Neuronal stem cell (in vitro differentiated cells): Measurements from ENCODE around the gene HNRNPD.
A peak's percentile ranks its signal among the peaks of the same experiment; 100 is the strongest.

ENCODE experiments used
- DNase-seq: peaks from one replicate; pipeline ENCODE4 v3.0.0-alpha.2; 2013; ENCODE audit warnings: low spot score
- H2AFZ ChIP-seq: one replicate; pipeline ENCODE4 v1.6.1; 2013; ENCODE audit warnings: mild to moderate bottlenecking, low read length, inconsistent platforms
- H2AK5ac ChIP-seq: 2 replicates; pipeline ENCODE4 v1.6.1; 2013; ENCODE audit warnings: low read depth, mild to moderate bottlenecking, inconsistent platforms, low read length, moderate library complexity, mixed read lengths
- H2BK120ac ChIP-seq: 2 replicates; pipeline ENCODE4 v1.6.1; 2013; ENCODE audit warnings: low read depth, mild to moderate bottlenecking, inconsistent platforms, low read length, moderate library complexity, mixed read lengths
- H2BK12ac ChIP-seq: one replicate; pipeline ENCODE4 v1.6.1; 2013; ENCODE audit warnings: low read length, inconsistent platforms
- H2BK15ac ChIP-seq: 2 replicates; pipeline ENCODE4 v1.6.1; 2013; ENCODE audit warnings: mild to moderate bottlenecking, low read length, inconsistent platforms, mixed read lengths
- H2BK5ac ChIP-seq: one replicate; pipeline ENCODE4 v1.6.1; 2013; ENCODE audit warnings: inconsistent platforms, mild to moderate bottlenecking, low read length, moderate library complexity
- H3K14ac ChIP-seq: one replicate; pipeline ENCODE4 v1.6.1; 2013; ENCODE audit warnings: low read length, inconsistent platforms
- H3K18ac ChIP-seq: 2 replicates; pipeline ENCODE4 v1.6.1; 2013; ENCODE audit warnings: low read length, inconsistent platforms
- H3K23ac ChIP-seq: 2 replicates; pipeline ENCODE4 v1.6.1; 2013; ENCODE audit warnings: low read depth, mild to moderate bottlenecking, mixed read lengths, low read length, inconsistent platforms; ENCODE audit not compliant: poor library complexity
- H3K27ac ChIP-seq: replicated peaks from 3 replicates; pipeline ENCODE4 v1.5.1; 2013; ENCODE audit warnings: low read length, inconsistent platforms
- H3K27me3 ChIP-seq, 3 experiments: 2 replicates each; pipeline ENCODE4 v1.6.1; 2013; ENCODE audit warnings: low read length in 3 of 3, mild to moderate bottlenecking in 2 of 3, inconsistent platforms in 1 of 3, low read depth in 1 of 3, mixed read lengths in 1 of 3, moderate library complexity in 1 of 3; ENCODE audit not compliant: control insufficient read depth in 3 of 3, insufficient read depth in 3 of 3
- H3K36me3 ChIP-seq, 2 donors: replicated peaks in 1 of 2; 2 replicates each; pipeline ENCODE4 v1.6.1; 2013; ENCODE audit warnings: low read length in 2 of 2; ENCODE audit not compliant: control insufficient read depth in 2 of 2, insufficient read depth in 2 of 2
- H3K4ac ChIP-seq: 2 replicates; pipeline ENCODE4 v1.6.1; 2013; ENCODE audit warnings: inconsistent platforms, mild to moderate bottlenecking, low read length, moderate library complexity
- H3K4me1 ChIP-seq, 2 donors: 1 replicate in 1 of 2; 2 replicates in 1 of 2; pipeline ENCODE4 v1.6.1; 2013; ENCODE audit warnings: low read length in 2 of 2, low read depth in 1 of 2; ENCODE audit not compliant: control insufficient read depth in 2 of 2, insufficient read depth in 1 of 2
- H3K4me2 ChIP-seq: one replicate; pipeline ENCODE4 v1.6.1; 2013; ENCODE audit warnings: mild to moderate bottlenecking, low read length, inconsistent platforms; ENCODE audit not compliant: insufficient read depth, poor library complexity, severe bottlenecking
- H3K4me3 ChIP-seq, 2 donors: 2 replicates each; pipeline ENCODE4 v1.5.1; 2013; ENCODE audit warnings: low read length in 2 of 2, mild to moderate bottlenecking in 2 of 2, inconsistent platforms in 1 of 2, moderate library complexity in 1 of 2
- H3K79me1 ChIP-seq: one replicate; pipeline ENCODE4 v1.6.1; 2013; ENCODE audit warnings: low read depth, mild to moderate bottlenecking, inconsistent platforms, low read length, moderate library complexity
- H3K9ac ChIP-seq: one replicate; pipeline ENCODE4 v1.6.1; 2013; ENCODE audit warnings: mild to moderate bottlenecking, low read depth, low read length, inconsistent platforms; ENCODE audit not compliant: poor library complexity
- H3K9me3 ChIP-seq, 2 donors: replicated peaks in 1 of 2; 2 replicates each; pipeline versions ENCODE3 to v1.6.1; 2013; ENCODE audit warnings: low read length in 2 of 2, mild to moderate bottlenecking in 2 of 2, inconsistent platforms in 1 of 2, low read depth in 1 of 2, mixed read lengths in 1 of 2, moderate library complexity in 1 of 2; ENCODE audit not compliant: control insufficient read depth in 2 of 2, insufficient read depth in 1 of 2
- H4K8ac ChIP-seq: one replicate; pipeline ENCODE4 v1.6.1; 2013; ENCODE audit warnings: low read depth, mild to moderate bottlenecking, inconsistent platforms, low read length, moderate library complexity
- H4K91ac ChIP-seq: one replicate; pipeline ENCODE4 v1.6.1; 2013; ENCODE audit warnings: low read length, low read depth, mild to moderate bottlenecking, inconsistent platforms; ENCODE audit not compliant: poor library complexity
- WGBS, 2 donors: extraction: QIAGEN DNeasy Blood & Tissue Kit; methylation state at CpG; one replicate each; pipeline ENCODE4 v1.1.7; 2013; ENCODE audit warnings: missing lambda C conversion rate in 2 of 2, mixed read lengths in 1 of 2; ENCODE audit not compliant: insufficient read length in 2 of 2, insufficient replicate concordance in 1 of 2; ENCODE audit errors: extremely low coverage in 2 of 2; 5-methylcytosine and 5-hydroxymethylcytosine counted together

The HNRNPD gene

GRCh38 chr4:82362565-82362964, 11.2 kb downstream of the HNRNPD start:
- H3K9ac ChIP-seq: no peak overlapping the region
- no peak overlapping the region for H3K27ac ChIP-seq
- H2BK15ac ChIP-seq: no peak overlapping the region
- no peak overlapping the region for H2AFZ ChIP-seq
- no peaks in the 10 kb centered on the region for H3K27me3 ChIP-seq
- no peak overlapping the region for H2BK12ac ChIP-seq
- H2AK5ac ChIP-seq: no peak overlapping the region
- H3K23ac ChIP-seq: no peak overlapping the region
- H3K4me2 ChIP-seq: no peak overlapping the region
- no CpG with 5 or more reads among the region's 9 CpGs for WGBS, 2 donors
- H3K4ac ChIP-seq: no peak overlapping the region
- H3K9me3 ChIP-seq: no peaks in the 10 kb centered on the region
- no peak overlapping the region for H3K18ac ChIP-seq
- H2BK120ac ChIP-seq: no peak overlapping the region
- H3K4me3 ChIP-seq: no peak overlapping the region
- H3K36me3 ChIP-seq: peaks cover 7 to 100% of the 10 kb centered on the region in 2 donors
- no peak overlapping the region for H2BK5ac ChIP-seq
- no peak for DNase-seq
- H4K91ac ChIP-seq: no peak overlapping the region
- H3K79me1 ChIP-seq: no peaks in the 10 kb centered on the region
- H4K8ac ChIP-seq: no peak overlapping the region
- peaks cover 0 to 2% of the 10 kb centered on the region in 2 donors for H3K4me1 ChIP-seq
- H3K14ac ChIP-seq: no peak overlapping the region

DNA sequence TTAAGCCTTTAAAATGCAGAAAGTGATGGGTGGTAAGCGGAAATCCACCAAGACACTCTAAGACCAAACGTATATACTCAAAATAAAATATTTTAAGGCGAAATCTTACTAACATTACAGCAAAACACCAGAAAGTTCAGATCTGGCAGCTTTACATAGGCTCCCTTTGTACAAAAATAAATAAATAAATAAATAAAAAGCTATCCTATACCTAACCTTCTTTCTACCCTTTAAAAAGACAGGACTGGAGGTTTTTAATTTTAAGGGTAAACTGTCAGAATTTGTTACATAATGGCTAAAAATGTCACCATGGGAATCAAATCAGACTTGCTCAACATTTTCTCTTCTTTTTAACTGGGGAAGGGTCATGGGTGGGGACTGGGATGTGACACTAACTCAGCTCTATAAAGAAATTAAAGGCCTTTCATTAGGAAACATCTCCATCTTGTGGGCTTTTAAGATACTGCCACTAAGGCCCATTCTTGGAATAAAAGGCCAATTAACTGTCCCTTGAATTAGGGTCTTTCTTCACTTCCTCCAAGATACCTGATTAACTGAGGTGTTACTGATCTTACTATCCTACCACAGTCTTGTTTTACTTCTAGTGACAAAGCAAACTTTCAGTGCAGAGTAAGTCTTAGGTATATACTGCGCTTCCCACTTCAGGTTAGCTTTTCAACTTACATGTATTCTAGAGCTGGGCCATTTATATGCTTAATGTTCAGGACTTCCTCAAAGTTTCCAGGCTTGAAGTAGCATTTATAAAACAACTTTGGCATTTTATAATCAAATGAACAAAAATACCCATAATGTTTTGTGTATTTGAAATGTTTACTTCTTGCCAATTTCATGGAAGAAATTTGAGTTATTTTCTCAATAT, 13.3 kb downstream of the HNRNPD start:
- H2AFZ ChIP-seq: no peak overlapping the region
- H3K27ac ChIP-seq: no peak overlapping the region
- H4K8ac ChIP-seq: no peak overlapping the region
- no peak overlapping the region for H3K23ac ChIP-seq
- peaks cover 14 to 100% of the 10 kb centered on the region in 2 donors for H3K36me3 ChIP-seq
- H3K9me3 ChIP-seq: no peaks in the 10 kb centered on the region
- no peak overlapping the region for H2BK15ac ChIP-seq
- no peaks in the 10 kb centered on the region for H3K4me1 ChIP-seq
- no peak overlapping the region for H3K14ac ChIP-seq
- H3K4ac ChIP-seq: no peak overlapping the region
- H3K27me3 ChIP-seq: no peaks in the 10 kb centered on the region
- DNase-seq: peak; percentile 46
- no peaks in the 10 kb centered on the region for H3K79me1 ChIP-seq
- H3K9ac ChIP-seq: no peak overlapping the region
- H3K18ac ChIP-seq: no peak overlapping the region
- H2AK5ac ChIP-seq: no peak overlapping the region
- no peak overlapping the region for H3K4me3 ChIP-seq
- H2BK5ac ChIP-seq: no peak overlapping the region
- no CpG with 5 or more reads among the region's 4 CpGs for WGBS, 2 donors
- H4K91ac ChIP-seq: no peak overlapping the region
- no peak overlapping the region for H3K4me2 ChIP-seq
- no peak overlapping the region for H2BK120ac ChIP-seq
- H2BK12ac ChIP-seq: no peak overlapping the region

- Histone ChIP-seq H3K14ac (no peak overlapping the region), H2AFZ (no peak overlapping the region), H2BK12ac (no peak overlapping the region), H3K4me2 (no peak overlapping the region), H4K8ac (no peak overlapping the region), H2BK5ac (no peak overlapping the region), H3K27ac (no peak overlapping the region), H3K4ac (no peak overlapping the region), H2BK120ac (no peak overlapping the region), H3K18ac (no peak overlapping the region), H3K4me3 (no peak overlapping the region), H3K4me1 (no peaks in the 10 kb centered on the region), H3K9ac (no peak overlapping the region), H3K9me3 (no peaks in the 10 kb centered on the region), H4K91ac (no peak overlapping the region), H3K79me1 (no peaks in the 10 kb centered on the region), H3K27me3 (no peaks in the 10 kb centered on the region), H3K36me3 (peaks cover 20 to 100% of the 10 kb centered on the region in 2 donors), H2BK15ac (no peak overlapping the region), H3K23ac (no peak overlapping the region), H2AK5ac (no peak overlapping the region)
- DNase-seq: no peak
Observed at GRCh38 chr4:82358847-82359246, 14.9 kb downstream of the HNRNPD start.

DNA sequence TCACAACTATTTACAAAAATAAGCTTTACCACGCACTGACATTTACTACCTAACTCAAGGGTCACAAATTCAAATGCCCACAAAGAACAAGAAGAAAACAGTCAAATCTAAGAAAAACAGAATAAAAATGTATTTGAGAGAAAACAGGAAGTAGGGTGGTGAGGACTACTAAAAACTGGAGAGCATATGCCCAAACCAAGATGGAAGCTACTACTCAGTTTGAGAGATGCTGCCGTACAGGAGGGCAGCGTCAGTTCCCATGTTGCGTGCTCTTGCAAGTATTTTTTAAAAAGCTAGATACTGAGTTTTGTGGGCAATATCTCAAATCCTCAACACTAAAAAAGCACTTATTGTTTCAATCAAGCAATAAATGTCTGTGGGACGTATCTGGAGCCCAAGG, 16.2 kb downstream of the HNRNPD start:
- no peaks in the 10 kb centered on the region for H3K27me3 ChIP-seq
- no peak overlapping the region for H2BK15ac ChIP-seq
- H2AFZ ChIP-seq: no peak overlapping the region
- no peak overlapping the region for H3K14ac ChIP-seq
- H2BK12ac ChIP-seq: no peak overlapping the region
- H4K91ac ChIP-seq: no peak overlapping the region
- H3K4ac ChIP-seq: no peak overlapping the region
- H2BK5ac ChIP-seq: no peak overlapping the region
- peaks cover 20 to 100% of the 10 kb centered on the region in 2 donors for H3K36me3 ChIP-seq
- H3K4me2 ChIP-seq: no peak overlapping the region
- H3K9ac ChIP-seq: no peak overlapping the region
- no peak for DNase-seq
- no peaks in the 10 kb centered on the region for H3K4me1 ChIP-seq
- no peaks in the 10 kb centered on the region for H3K79me1 ChIP-seq
- no peak overlapping the region for H3K18ac ChIP-seq
- H4K8ac ChIP-seq: no peak overlapping the region
- H3K23ac ChIP-seq: no peak overlapping the region
- no peak overlapping the region for H3K4me3 ChIP-seq
- H2BK120ac ChIP-seq: no peak overlapping the region
- no CpG with 5 or more reads among the region's 5 CpGs for WGBS, 2 donors
- H3K9me3 ChIP-seq: no peaks in the 10 kb centered on the region
- no peak overlapping the region for H2AK5ac ChIP-seq
- no peak overlapping the region for H3K27ac ChIP-seq
